Upper lobe of right lung (tissue), 1 donor: Measurements from ENCODE around the gene POM121. TPM values are rescaled to one million over a fixed set of nuclear protein-coding genes. Genes with fewer than 3 reads are reported as not detected.

Experiments used
- total RNA-seq: library from RNA; stranded (reverse); fragmentation: NEBNext Ultra II Directional; extraction: Animal tissue kit (Norgen Biotek cat#: 25700); gene quantifications from one replicate; pipeline ENCODE4 v1.2.1, GENCODE V29; 2021
- donor health status: DM: no; HTN: yes; CAD: no; lungs with severe emphysema.

POM121 gene
- total RNA-seq, 1 donor from 2014 or later = 39.4 TPM

Other genes starting within 250 kb of the POM121 start
- 6.7 TPM for gene TYW1B, start 96.9 kb upstream of the POM121 start, total RNA-seq
- not detected for gene TRIM74, start 44.4 kb downstream of the POM121 start, total RNA-seq
- gene SPDYE8, start 104.7 kb downstream of the POM121 start, total RNA-seq = not detected
- gene SPDYE11, start 132.8 kb downstream of the POM121 start, total RNA-seq = not detected
- gene SPDYE9, start 160.9 kb downstream of the POM121 start, total RNA-seq = not detected